NCI-H2081 treated with DMSO at 0.1 percent for 48 hours (cell line): Measurements from ENCODE around the gene PCDHA7.
"Not testable (repeated sequence)": the region's sequence is repeated elsewhere in the genome, so short reads cannot be mapped to it uniquely, and the experiment has no call there.

Source experiments
- DNase-seq: peaks from one replicate; lab custom pipeline; 2025; lab: John Stamatoyannopoulos, UW

Gene PCDHA7

GRCh38 chr5:140868721-140869554 is 34.9 kb downstream of the PCDHA7 start, which contains the start of gene PCDHA11:
Gene PCDHA11 (plus strand): TSS chr5:140868957. CDS start chr5:140869104, 147 bp downstream.
- DNase-seq = no peak

DNA sequence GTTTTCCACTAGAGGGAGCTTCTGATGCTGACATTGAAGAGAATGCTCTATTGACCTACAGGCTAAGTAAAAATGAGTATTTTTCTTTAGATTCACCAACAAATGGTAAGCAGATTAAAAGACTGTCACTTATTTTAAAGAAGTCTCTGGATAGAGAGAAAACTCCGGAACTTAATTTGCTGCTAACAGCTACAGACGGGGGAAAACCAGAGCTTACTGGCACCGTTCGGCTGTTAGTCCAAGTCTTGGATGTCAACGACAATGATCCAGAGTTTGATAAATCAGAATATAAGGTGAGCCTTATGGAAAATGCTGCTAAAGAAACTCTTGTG is 35.5 kb downstream of the PCDHA7 start:
- no peak for DNase-seq

DNA sequence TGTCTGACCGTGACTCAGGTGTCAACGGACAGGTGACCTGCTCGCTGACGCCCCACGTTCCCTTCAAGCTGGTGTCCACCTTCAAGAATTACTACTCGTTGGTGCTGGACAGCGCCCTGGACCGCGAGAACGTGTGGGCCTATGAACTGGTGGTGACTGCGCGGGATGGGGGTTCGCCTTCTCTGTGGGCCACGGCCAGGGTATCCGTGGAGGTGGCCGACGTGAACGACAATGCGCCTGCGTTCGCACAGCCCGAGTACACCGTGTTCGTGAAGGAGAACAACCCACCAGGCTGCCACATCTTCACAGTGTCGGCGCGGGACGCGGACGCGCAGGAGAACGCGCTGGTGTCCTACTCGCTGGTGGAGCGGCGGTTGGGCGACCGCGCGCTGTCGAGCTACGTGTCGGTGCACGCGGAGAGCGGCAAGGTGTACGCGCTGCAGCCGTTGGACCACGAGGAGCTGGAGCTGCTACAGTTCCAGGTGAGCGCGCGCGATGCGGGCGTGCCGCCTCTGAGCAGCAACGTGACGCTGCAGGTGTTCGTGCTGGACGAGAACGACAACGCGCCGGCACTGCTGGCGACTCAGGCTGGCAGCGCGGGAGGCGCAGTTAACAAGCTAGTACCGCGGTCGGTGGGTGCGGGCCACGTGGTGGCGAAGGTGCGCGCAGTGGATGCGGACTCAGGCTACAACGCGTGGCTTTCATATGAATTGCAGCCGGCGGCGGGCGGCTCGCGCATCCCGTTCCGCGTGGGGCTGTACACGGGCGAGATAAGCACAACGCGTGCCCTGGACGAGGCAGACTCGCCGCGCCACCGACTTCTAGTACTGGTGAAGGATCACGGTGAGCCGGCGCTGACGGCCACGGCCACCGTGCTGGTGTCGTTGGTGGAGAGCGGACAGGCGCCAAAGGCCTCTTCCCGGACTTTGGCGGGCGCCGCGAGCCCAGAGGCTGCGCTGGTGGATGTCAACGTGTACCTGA is 36.4 kb downstream of the PCDHA7 start:
- DNase-seq = no peak

DNA sequence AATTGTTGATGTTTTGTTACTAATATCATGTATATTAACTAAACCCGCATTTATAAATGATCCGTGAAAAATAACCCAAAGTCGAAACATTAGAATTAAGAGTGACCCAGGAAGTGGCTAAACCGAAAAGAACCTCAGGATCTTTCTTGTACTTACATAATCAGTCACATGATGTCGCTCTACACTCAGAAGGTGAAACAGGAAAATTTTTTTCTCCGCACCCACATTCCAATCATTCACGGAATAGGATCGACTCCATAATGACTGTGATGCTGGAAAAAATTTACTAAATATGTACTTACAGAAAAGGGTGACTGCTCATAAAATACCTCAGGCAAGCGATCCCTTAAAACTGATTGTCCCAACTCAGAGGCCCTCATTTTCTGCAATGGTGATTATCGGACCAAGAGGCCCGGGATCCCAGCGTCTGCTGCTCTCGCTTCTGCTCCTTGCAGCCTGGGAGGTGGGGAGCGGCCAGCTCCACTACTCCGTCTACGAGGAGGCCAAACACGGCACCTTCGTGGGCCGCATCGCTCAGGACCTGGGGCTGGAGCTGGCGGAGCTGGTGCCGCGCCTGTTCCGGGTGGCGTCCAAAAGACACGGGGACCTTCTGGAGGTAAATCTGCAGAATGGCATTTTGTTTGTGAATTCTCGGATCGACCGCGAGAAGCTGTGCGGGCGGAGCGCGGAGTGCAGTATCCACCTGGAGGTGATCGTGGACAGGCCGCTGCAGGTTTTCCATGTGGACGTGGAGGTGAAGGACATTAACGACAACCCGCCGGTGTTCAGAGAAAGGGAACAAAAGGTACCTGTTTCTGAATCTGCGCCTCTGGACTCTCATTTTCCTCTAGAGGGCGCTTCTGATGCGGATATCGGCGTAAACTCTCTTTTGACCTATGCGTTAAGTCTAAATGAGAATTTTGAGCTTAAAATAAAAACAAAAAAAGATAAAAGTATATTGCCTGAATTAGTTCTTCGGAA is 41.3 kb downstream of the PCDHA7 start, which contains the start of gene PCDHA12:
PCDHA12 (plus strand) TSS at position 224 of the 981 bp plus-strand sequence; CDS start at position 389, 165 bp downstream.
- DNase-seq = no peak

DNA sequence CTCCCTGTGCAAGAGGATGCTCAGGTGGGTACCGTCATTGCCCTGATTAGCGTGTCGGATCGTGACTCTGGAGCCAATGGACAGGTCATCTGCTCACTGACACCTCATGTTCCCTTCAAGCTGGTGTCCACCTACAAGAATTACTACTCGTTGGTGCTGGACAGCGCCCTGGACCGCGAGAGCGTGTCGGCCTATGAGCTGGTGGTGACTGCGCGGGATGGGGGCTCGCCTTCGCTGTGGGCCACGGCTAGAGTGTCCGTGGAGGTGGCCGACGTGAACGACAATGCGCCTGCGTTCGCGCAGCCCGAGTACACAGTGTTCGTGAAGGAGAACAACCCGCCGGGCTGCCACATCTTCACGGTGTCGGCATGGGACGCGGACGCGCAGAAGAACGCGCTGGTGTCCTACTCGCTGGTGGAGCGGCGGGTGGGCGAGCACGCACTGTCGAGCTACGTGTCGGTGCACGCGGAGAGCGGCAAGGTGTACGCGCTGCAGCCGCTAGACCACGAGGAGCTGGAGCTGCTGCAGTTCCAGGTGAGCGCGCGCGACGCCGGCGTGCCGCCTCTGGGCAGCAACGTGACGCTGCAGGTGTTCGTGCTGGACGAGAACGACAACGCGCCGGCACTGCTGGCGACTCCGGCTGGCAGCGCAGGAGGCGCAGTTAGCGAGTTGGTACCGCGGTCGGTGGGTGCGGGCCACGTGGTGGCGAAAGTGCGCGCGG is 42.6 kb downstream of the PCDHA7 start:
- DNase-seq = not testable (repeated sequence)

- DNase-seq = no peak
These were observed 43.2 kb downstream of the PCDHA7 start for GRCh38 chr5:140877262-140877581.

DNA sequence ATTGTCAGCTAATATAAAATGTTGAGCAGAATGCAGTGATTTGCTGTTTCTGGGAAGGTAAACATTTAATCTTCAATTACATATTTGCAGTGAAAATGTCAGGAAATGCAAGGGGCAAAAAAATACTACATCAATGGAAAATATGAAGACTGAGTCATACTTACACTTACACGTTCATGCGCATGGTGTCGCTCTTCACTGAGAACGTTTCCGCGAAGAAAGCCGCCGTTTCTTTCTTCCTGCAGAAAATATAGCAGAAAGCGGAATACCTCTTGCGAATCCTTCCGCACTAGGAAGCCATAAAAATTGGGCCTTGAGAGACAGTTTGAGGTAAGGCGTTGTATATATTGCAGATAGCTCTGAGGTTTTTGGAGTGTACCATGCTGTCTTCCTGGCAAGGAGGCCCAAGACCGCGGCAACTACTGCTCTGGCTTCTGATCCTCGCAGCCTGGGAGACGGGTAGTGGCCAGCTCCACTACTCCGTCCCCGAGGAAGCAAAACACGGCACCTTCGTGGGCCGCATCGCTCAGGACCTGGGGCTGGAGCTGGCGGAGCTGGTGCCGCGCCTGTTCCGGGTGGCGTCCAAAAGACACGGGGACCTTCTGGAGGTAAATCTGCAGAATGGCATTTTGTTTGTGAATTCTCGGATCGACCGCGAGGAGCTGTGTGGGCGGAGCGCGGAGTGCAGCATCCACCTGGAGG is 48.0 kb downstream of the PCDHA7 start, which contains the start of gene PCDHA13:
PCDHA13 (plus strand) TSS at position 236 of the 702 bp plus-strand sequence; CDS start at position 381, 145 bp downstream.
- DNase-seq = no peak

DNA sequence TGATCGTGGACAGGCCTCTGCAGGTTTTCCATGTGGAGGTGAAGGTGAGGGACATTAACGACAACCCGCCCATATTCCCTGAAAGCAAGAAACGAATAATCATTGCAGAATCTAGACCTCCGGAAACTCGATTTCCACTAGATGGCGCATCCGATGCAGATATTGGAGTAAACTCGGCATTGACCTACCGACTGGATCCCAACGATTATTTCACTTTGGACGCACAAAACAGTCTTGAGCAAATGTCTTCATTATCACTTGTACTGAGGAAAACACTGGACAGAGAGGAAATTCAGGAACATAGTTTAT is 48.5 kb downstream of the PCDHA7 start:
- no peak for DNase-seq

DNA sequence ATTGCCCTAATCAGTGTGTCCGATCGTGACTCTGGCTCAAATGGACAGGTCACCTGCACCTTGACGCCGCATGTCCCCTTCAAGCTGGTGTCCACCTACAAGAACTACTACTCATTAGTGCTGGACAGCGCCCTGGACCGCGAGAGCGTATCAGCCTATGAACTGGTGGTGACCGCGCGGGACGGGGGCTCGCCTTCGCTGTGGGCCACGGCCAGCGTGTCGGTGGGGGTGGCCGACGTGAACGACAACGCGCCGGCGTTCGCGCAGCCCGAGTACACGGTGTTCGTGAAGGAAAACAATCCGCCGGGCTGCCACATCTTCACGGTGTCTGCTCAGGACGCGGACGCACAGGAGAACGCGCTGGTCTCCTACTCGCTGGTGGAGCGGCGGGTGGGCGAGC is 49.3 kb downstream of the PCDHA7 start:
- no peak for DNase-seq

GRCh38 chr5:140883927-140884697 is 50.0 kb downstream of the PCDHA7 start:
- no peak for DNase-seq
